Psoas muscle (tissue), 8 donors: ENCODE results near the gene SSBP2. TPM values are rescaled to one million over a fixed set of nuclear protein-coding genes. Genes with fewer than 3 reads are reported as not detected.

ENCODE experiments used
- ATAC-seq, 4 donors: fragments of 200-7000 bp; cut with Tn5 transposase; one replicate each; pipeline ENCODE4 v1.9.1; 2020; ENCODE audit warnings: moderate library complexity in 3 of 4, mild to moderate bottlenecking in 2 of 4
- DNase-seq, 2 donors: peaks; one replicate each; pipeline ENCODE4 v3.0.0-alpha.2; 2020
- H3K27ac ChIP-seq: fragments of 200-600 bp; one replicate; pipeline ENCODE4 v1.8.0; 2022
- H3K27me3 ChIP-seq, 3 donors: fragments of 200-600 bp in 1 of 3; one replicate each; pipeline versions ENCODE4 v1.6.1 to v1.8.0; 2013 to 2022; ENCODE audit warnings: low read length in 2 of 3, mild to moderate bottlenecking in 2 of 3, moderate library complexity in 1 of 3; ENCODE audit not compliant: insufficient read depth in 3 of 3
- H3K36me3 ChIP-seq, 2 donors: fragments of 200-600 bp in 1 of 2; one replicate each; pipeline versions ENCODE4 v1.6.1 to v1.8.0; 2013 to 2022; ENCODE audit warnings: low read depth in 1 of 2, mild to moderate bottlenecking in 1 of 2, moderate library complexity in 1 of 2; ENCODE audit not compliant: insufficient read depth in 1 of 2
- H3K4me1 ChIP-seq: fragments of 200-600 bp; one replicate; pipeline ENCODE4 v1.8.0; 2022
- H3K4me3 ChIP-seq: fragments of 200-600 bp; one replicate; pipeline ENCODE4 v1.8.0; 2022; ENCODE audit warnings: mild to moderate bottlenecking
- H3K9me3 ChIP-seq: fragments of 200-600 bp; one replicate; pipeline ENCODE4 v1.8.0; 2022
- WGBS, 3 donors: extraction: QIAGEN DNeasy Blood & Tissue Kit; methylation state at CpG; one replicate each; pipeline versions ENCODE4 v1.1.6 to v1.1.7; 2013; 5-methylcytosine and 5-hydroxymethylcytosine counted together
- intact Hi-C, 2 donors: fragments of 100-400 bp; cut with DNase I; formaldehyde crosslinking; loops; one replicate each; pipeline versions ENCODE4 v1.11.0 to v1.14.2; 2022
- polyA plus RNA-seq, 3 donors: library from polyadenylated mRNA; stranded (reverse); fragments of 200-250 nt; gene quantifications; one replicate each; pipeline ENCODE4 v1.2.3, GENCODE V29; 2013
- total RNA-seq, 4 donors: library from RNA; stranded (reverse); fragmentation: NEBNext Ultra II Directional in 2 of 4; extraction: Animal tissue kit (Norgen Biotek cat#: 25700) in 2 of 4; gene quantifications; one replicate each; pipeline versions ENCODE4 v1.2.1 to v1.2.4, GENCODE V29; 2021 to 2023
- TF ChIP-seq, protein P1 (sequence below): fragments of 200-600 bp; IDR thresholded peaks from one replicate; pipeline ENCODE4 v1.8.0; 2022; ENCODE audit warnings: antibody characterized with exemption
- donor health status: healthy with polysubstance abuse.
- donor health status: DM: no; HTN: no; CAD: no; lungs with moderate emphysema.
- donor health status: Bipolar disorder and iron deficiency.
- donor health status: healthy.
- donor health status: DM: yes; HTN: yes; CAD: no.
- donor health status: DM: no; HTN: no; CAD: no.
- donor health status: DM: no; HTN: no; CAD: no.
- donor health status: DM: yes; HTN: yes; CAD: no.

The SSBP2 gene
- total and polyA plus RNA-seq, 7 donors = 18.2 to 42.6 (median 25.3) TPM

DNA sequence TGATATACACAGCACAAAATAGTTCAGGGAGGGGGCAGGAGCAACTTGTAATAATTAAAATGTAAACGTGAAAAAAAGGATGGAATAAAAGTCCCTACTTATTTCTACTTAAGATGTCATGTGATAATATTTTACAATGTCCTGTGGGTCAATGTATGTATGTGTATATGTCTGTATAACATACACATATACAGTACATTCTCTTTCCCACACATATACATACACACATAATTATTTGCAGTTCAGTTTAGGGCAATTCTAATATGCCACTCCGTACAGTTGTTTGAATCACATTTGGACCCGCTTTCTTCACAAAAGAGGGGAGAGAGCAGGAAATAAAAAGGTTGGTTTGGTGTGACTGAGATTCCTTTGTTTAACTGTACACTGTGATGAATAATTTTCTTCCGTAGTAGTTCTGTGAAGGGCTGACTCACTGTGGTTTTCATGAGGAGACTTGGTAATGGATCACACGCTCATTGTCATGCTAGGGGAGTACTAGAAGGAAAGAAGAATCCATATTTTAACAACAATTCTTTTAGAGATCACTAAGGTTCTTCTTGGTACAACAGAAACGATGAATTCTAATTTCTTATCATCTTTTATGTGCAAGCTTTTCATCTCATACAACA lies 330.7 kb downstream of the SSBP2 start:
- TF ChIP-seq, protein P1, sequence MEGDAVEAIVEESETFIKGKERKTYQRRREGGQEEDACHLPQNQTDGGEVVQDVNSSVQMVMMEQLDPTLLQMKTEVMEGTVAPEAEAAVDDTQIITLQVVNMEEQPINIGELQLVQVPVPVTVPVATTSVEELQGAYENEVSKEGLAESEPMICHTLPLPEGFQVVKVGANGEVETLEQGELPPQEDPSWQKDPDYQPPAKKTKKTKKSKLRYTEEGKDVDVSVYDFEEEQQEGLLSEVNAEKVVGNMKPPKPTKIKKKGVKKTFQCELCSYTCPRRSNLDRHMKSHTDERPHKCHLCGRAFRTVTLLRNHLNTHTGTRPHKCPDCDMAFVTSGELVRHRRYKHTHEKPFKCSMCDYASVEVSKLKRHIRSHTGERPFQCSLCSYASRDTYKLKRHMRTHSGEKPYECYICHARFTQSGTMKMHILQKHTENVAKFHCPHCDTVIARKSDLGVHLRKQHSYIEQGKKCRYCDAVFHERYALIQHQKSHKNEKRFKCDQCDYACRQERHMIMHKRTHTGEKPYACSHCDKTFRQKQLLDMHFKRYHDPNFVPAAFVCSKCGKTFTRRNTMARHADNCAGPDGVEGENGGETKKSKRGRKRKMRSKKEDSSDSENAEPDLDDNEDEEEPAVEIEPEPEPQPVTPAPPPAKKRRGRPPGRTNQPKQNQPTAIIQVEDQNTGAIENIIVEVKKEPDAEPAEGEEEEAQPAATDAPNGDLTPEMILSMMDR = no peak

DNA sequence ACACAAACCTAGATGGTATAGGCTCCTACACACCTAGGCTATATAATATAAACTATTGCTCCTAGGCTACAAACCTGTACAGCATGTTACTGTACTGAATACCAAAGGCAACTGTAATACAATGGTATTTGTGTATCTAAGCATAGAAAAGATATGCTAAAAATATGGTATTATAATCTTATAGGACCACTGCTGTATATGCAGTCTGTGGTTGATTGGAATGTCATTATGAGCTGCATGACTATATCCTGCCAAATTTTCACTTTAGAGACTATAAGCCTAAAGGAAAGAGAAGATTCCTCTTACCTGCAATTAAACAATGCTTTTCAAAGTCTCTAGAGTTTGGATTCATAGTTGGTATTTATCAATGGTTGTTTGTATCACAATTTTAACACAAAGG lies 332.3 kb downstream of the SSBP2 start:
- Histone ChIP-seq H3K27me3 (no peaks in the 10 kb centered on the region), H3K4me1 (no peaks in the 10 kb centered on the region), H3K9me3 (no peaks in the 10 kb centered on the region), H3K4me3 (no peak overlapping the region), H3K36me3 (peaks cover 0 to 41% of the 10 kb centered on the region in 2 donors), H3K27ac (no peak overlapping the region)
- intact Hi-C loops = no loop called here
- ATAC-seq (no peak), DNase-seq (no peak)
- TF ChIP-seq, protein P1 = no peak

More for the DNA sequence above, 330.7 kb downstream of the SSBP2 start:
- ATAC-seq (no peak), DNase-seq (no peak)
- no peaks in the 10 kb centered on the region for H3K4me1 ChIP-seq
- no peaks in the 10 kb centered on the region for H3K9me3 ChIP-seq
- H3K4me3 ChIP-seq = no peak overlapping the region
- no peaks in the 10 kb centered on the region for H3K27me3 ChIP-seq
- WGBS, 3 donors = 67 to 81% (median 68%) methylated on average over 6 of the region's 6 CpGs
- H3K36me3 ChIP-seq = peaks cover 0 to 38% of the 10 kb centered on the region in 2 donors
- no peak overlapping the region for H3K27ac ChIP-seq
- intact Hi-C loops = loop anchor here (10.0 kb wide), 4 partner anchors 325 to 805 kb away; no protein-coding TSS in a partner anchor

DNA sequence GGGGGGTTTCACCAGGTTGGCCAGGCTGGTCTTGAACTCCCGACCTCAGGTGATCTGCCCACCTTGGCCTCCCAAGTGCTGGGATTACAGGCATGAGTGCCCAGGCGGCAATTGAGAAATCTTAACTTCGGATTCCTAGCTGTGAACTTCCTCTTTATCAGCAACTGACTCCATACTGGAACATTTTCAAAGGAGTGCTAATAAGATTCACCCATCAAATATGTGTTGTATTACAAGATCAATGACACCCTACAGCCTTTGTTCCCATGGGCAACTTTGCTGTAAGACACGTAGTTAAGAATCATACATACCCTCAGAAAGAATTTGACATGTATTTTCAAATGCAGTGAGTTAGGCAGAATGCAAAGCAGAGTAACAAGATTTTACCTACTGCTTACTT lies 333.8 kb downstream of the SSBP2 start:
- intact Hi-C loops = no loop called here
- no peaks in the 10 kb centered on the region for H3K9me3 ChIP-seq
- no peaks in the 10 kb centered on the region for H3K27me3 ChIP-seq
- 92 to 94% (median 93%) methylated on average over 4 of the region's 4 CpGs for WGBS, 3 donors
- no peak for ATAC-seq
- TF ChIP-seq, protein P1 = no peak
- H3K4me1 ChIP-seq = no peaks in the 10 kb centered on the region
- no peak for DNase-seq
- H3K4me3 ChIP-seq = no peak overlapping the region
- H3K36me3 ChIP-seq = peaks cover 0 to 41% of the 10 kb centered on the region in 2 donors
- no peak overlapping the region for H3K27ac ChIP-seq

DNA sequence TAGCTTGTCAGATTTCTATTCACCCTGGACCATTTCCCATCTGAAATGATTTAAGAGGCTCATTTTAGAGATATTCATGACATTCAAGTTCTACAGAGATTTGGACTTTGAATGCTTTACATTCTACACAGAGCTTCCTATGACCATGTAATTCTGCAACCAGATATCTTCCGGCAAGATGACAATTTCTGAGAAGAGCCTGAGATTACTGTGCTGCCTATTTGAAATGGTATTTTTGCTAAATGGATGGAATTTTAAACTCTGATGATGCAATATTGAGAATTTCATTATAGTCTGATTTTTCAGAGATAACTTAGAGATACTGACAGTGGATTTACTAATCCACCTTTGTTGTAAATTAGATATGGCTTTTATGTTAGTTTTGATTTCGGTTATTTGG lies 341.0 kb downstream of the SSBP2 start:
- TF ChIP-seq, protein P1 = no peak
- WGBS, 3 donors = 58 to 61% (median 59%) methylated on average over 2 of the region's 2 CpGs

DNA sequence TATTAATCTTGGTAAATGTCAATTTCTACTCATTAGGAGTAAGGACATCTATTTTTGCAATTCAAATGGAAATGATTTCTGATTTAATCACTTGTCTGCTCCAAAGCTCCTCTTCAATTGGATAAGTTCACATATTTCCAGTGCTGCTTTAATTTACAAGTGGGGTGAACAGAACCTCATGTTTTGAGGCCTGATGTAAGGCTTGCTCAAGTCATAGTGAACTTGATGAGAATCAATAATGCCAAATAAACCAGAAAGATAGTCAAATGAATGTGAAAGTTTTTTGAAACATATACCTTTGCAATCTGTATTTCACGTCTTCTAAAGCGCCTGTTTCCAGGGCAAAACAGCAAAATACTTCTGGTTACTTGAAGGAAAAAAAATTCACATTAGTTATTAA lies 341.5 kb downstream of the SSBP2 start:
- WGBS, 3 donors = 95 to 97% (median 97%) methylated on average over 2 of the region's 2 CpGs
- Histone ChIP-seq H3K27me3 (no peaks in the 10 kb centered on the region), H3K27ac (no peak overlapping the region), H3K36me3 (peaks cover 0 to under 1% of the 10 kb centered on the region in 2 donors), H3K9me3 (no peaks in the 10 kb centered on the region), H3K4me3 (no peak overlapping the region), H3K4me1 (no peaks in the 10 kb centered on the region)
- TF ChIP-seq, protein P1 = no peak
- DNase-seq = no peak
- intact Hi-C loops = no loop called here
- no peak for ATAC-seq

More for the DNA sequence above, 341.0 kb downstream of the SSBP2 start:
- H3K27ac ChIP-seq = no peak overlapping the region
- ATAC-seq (no peak), DNase-seq (no peak)
- H3K9me3 ChIP-seq = no peaks in the 10 kb centered on the region
- no peaks in the 10 kb centered on the region for H3K27me3 ChIP-seq
- peaks cover 0 to 3% of the 10 kb centered on the region in 2 donors for H3K36me3 ChIP-seq
- H3K4me1 ChIP-seq = no peaks in the 10 kb centered on the region
- intact Hi-C loops = no loop called here
- H3K4me3 ChIP-seq = no peak overlapping the region
